Astrocyte of the spinal cord (primary cell): ENCODE results near the gene UNG.

Experiments
- DNase-seq: peaks from one replicate; pipeline ENCODE4 v3.0.0; 2011; ENCODE audit warnings: low read depth, low spot score
- H3K4me3 ChIP-seq: 2 replicates; pipeline ENCODE4 v1.5.1; 2011; ENCODE audit warnings: low read depth, mild to moderate bottlenecking, low read length, moderate library complexity
- CTCF ChIP-seq: IDR thresholded peaks from 2 replicates; pipeline ENCODE4 v1.5.1; 2012; ENCODE audit warnings: low read depth, mild to moderate bottlenecking, low read length, inconsistent platforms
- in situ Hi-C: cut with HindIII; loops from 2 replicates; pipeline ENCODE4 v1.10.0; 2017; ENCODE audit warnings: low sequenced_read_pairs

The UNG gene

GRCh38 chr12:109088818-109089217 lies 8.6 kb upstream of the UNG start:
- H3K4me3 ChIP-seq, result no peak overlapping the region
- peak; percentile 23 for DNase-seq
- TF ChIP-seq CTCF, result no peak
- in situ Hi-C loops, result no loop called here

- in situ Hi-C loops, result no loop called here
- H3K4me3 ChIP-seq, result no peak overlapping the region
- TF ChIP-seq CTCF, result no peak
- DNase-seq, result no peak
Measured at GRCh38 chr12:109089683-109090082, 7.7 kb upstream of the UNG start.

- no peak for TF ChIP-seq CTCF
- peak overlapping the region; percentile 58 for H3K4me3 ChIP-seq
- in situ Hi-C loops, result no loop called here
- DNase-seq, result no peak
Measured at GRCh38 chr12:109092497-109093021, 4.8 kb upstream of the UNG start.

GRCh38 chr12:109093022-109093918 lies 4.1 kb upstream of the UNG start, which contains the start of gene ALKBH2:
Gene ALKBH2 (minus strand): TSS chr12:109093472. CDS start chr12:109092786, 686 bp downstream.
- H3K4me3 ChIP-seq, result peak within 1 kb of the TSS; percentile 58
- peak; percentile 85 for DNase-seq
- in situ Hi-C loops, result no loop called here
- TF ChIP-seq CTCF, result peak; percentile 99

- no peak for TF ChIP-seq CTCF
- in situ Hi-C loops, result no loop called here
- peak overlapping the region; percentile 52 for H3K4me3 ChIP-seq
- no peak for DNase-seq
Measured at GRCh38 chr12:109097140-109097434, 310 bp upstream of the UNG start.

GRCh38 chr12:109098183-109098604 lies 797 bp downstream of the UNG start:
- H3K4me3 ChIP-seq, result peak overlapping the region; percentile 76
- DNase-seq, result peak; percentile 72
- in situ Hi-C loops, result no loop called here
- no peak for TF ChIP-seq CTCF
